Caco-2 (cell line): ENCODE results near the gene AP4E1. TPM values are rescaled to one million over a fixed set of nuclear protein-coding genes. Genes with fewer than 3 reads are reported as not detected.

Experiments used
- BruUV-seq: library from RNA; stranded (reverse); fragments of 400-500 nt; replicated peaks from 2 replicates; lab custom pipeline; 2021; lab: Mats Ljungman, UMichigan
- CTCF ChIA-PET: fragments of 300-600 bp; sonication (Branson Sonifier 250); formaldehyde crosslinking; loops from one replicate; lab custom pipeline; 2022; ENCODE audit warnings: antibody characterized with exemption; lab: Charles Lee
- POLR2A ChIA-PET: fragments of 300-600 bp; sonication (Branson Sonifier 250); formaldehyde crosslinking; loops from one replicate; lab custom pipeline; 2022; ENCODE audit warnings: antibody characterized with exemption; lab: Charles Lee
- DNase-seq, 2 experiments: peaks; one replicate each; pipeline versions ENCODE4 v3.0.0 to v3.0.0-alpha.2; 2020 to 2022
- H3K27me3 ChIP-seq: replicated peaks from 2 replicates; pipeline ENCODE4 v1.6.0; 2011; ENCODE audit warnings: low read length; ENCODE audit not compliant: control insufficient read depth, insufficient read depth
- H3K36me3 ChIP-seq: 2 replicates; pipeline ENCODE4 v1.5.1; 2011; ENCODE audit warnings: low read length; ENCODE audit not compliant: control insufficient read depth, insufficient read depth
- H3K4me1 ChIP-seq: fragments of 250-450 bp; sonication (Bioruptor Pico); 2 replicates; pipeline ENCODE4 v1.5.1; 2020; ENCODE audit warnings: mild to moderate bottlenecking
- H3K4me3 ChIP-seq: 2 replicates; pipeline ENCODE4 v1.5.1; 2011; ENCODE audit warnings: low read depth, mild to moderate bottlenecking, control low read depth, low read length
- H3K9me3 ChIP-seq: fragments of 250-450 bp; sonication (Bioruptor Pico); 2 replicates; pipeline ENCODE4 v1.5.1; 2020; ENCODE audit warnings: mild to moderate bottlenecking, moderate library complexity
- H3K27ac Mint-ChIP-seq: one replicate; pipeline ENCODE4 v1.8.0; 2022; ENCODE audit warnings: mixed read lengths; ENCODE audit not compliant: unreplicated experiment
- H3K27me3 Mint-ChIP-seq: one replicate; pipeline ENCODE4 v1.8.0; 2022; ENCODE audit warnings: mixed read lengths; ENCODE audit not compliant: insufficient read depth, unreplicated experiment
- H3K36me3 Mint-ChIP-seq: one replicate; pipeline ENCODE4 v1.8.0; 2022; ENCODE audit warnings: mild to moderate bottlenecking, mixed read lengths; ENCODE audit not compliant: insufficient read depth, unreplicated experiment
- H3K4me1 Mint-ChIP-seq: one replicate; pipeline ENCODE4 v1.8.0; 2022; ENCODE audit warnings: low read depth, mixed read lengths; ENCODE audit not compliant: unreplicated experiment
- H3K4me3 Mint-ChIP-seq: one replicate; pipeline ENCODE4 v1.8.0; 2022; ENCODE audit warnings: mild to moderate bottlenecking, moderate library complexity, mixed read lengths; ENCODE audit not compliant: unreplicated experiment
- H3K9me3 Mint-ChIP-seq: one replicate; pipeline ENCODE4 v1.8.0; 2022; ENCODE audit warnings: mixed read lengths; ENCODE audit not compliant: unreplicated experiment
- intact Hi-C: fragments of 100-400 bp; cut with micrococcal nuclease; formaldehyde crosslinking; loops from one replicate; pipeline ENCODE4 v1.10.0; 2022; ENCODE audit not compliant: unreplicated experiment
- total RNA-seq: library from RNA; stranded (reverse); gene quantifications from 2 replicates; pipeline ENCODE4 v1.2.3, GENCODE V29; 2022
- TF ChIP-seq, protein P1 (sequence below), 2 experiments: fragments of 200-600 bp in 1 of 2; IDR thresholded peaks; 1 replicate in 1 of 2; 2 replicates in 1 of 2; pipeline versions ENCODE4 v1.5.1 to v1.8.0; 2011 to 2022; ENCODE audit warnings: antibody characterized with exemption in 1 of 2, control low read depth in 1 of 2, inconsistent platforms in 1 of 2, low read depth in 1 of 2, low read length in 1 of 2, mild to moderate bottlenecking in 1 of 2, moderate library complexity in 1 of 2; ENCODE audit not compliant: insufficient read depth in 1 of 2, severe bottlenecking in 1 of 2, unreplicated experiment in 1 of 2

AP4E1 gene
- total RNA-seq, 1 experiment from 2014 or later = 15.9 TPM

- H3K27me3 ChIP-seq = no peaks in the 10 kb centered on the region
- H3K27me3 Mint-ChIP-seq = no peaks in the 10 kb centered on the region
- peaks cover 23% of the 10 kb centered on the region for H3K36me3 Mint-ChIP-seq
- POLR2A ChIA-PET = no interaction called here
- CTCF ChIA-PET = interaction anchor here (0.5 kb wide), 1 partner anchor 232 kb away, joined by 11 read pairs; no protein-coding TSS in a partner anchor
- peaks cover 8% of the 10 kb centered on the region for H3K9me3 Mint-ChIP-seq
- no TSS peak for BruUV-seq
- H3K4me1 ChIP-seq = peaks cover 52% of the 10 kb centered on the region
- H3K36me3 ChIP-seq = no peaks in the 10 kb centered on the region
- peak overlapping the region; percentile 52 for H3K4me3 Mint-ChIP-seq
- TF ChIP-seq, protein P1, sequence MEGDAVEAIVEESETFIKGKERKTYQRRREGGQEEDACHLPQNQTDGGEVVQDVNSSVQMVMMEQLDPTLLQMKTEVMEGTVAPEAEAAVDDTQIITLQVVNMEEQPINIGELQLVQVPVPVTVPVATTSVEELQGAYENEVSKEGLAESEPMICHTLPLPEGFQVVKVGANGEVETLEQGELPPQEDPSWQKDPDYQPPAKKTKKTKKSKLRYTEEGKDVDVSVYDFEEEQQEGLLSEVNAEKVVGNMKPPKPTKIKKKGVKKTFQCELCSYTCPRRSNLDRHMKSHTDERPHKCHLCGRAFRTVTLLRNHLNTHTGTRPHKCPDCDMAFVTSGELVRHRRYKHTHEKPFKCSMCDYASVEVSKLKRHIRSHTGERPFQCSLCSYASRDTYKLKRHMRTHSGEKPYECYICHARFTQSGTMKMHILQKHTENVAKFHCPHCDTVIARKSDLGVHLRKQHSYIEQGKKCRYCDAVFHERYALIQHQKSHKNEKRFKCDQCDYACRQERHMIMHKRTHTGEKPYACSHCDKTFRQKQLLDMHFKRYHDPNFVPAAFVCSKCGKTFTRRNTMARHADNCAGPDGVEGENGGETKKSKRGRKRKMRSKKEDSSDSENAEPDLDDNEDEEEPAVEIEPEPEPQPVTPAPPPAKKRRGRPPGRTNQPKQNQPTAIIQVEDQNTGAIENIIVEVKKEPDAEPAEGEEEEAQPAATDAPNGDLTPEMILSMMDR (IDR thresholded peaks at IDR 0.05; ENCODE audit: insufficient read depth in 1 of 2, low read depth in 1 of 2, low read length in 1 of 2, severe bottlenecking in 1 of 2, unreplicated experiment in 1 of 2) = no peak
- peaks cover 7% of the 10 kb centered on the region for H3K9me3 ChIP-seq
- H3K4me3 ChIP-seq = no peak overlapping the region
- DNase-seq = no peak
- H3K4me1 Mint-ChIP-seq = peaks cover 59% of the 10 kb centered on the region
- H3K27ac Mint-ChIP-seq = peak overlapping the region; percentile 77
- intact Hi-C loops = loop anchor here (2.0 kb wide), 1 partner anchor 190 kb away; the partner anchor contains the start of gene TRPM7
These were observed 32.1 kb upstream of the AP4E1 start for GRCh38 chr15:50876260-50876988.

GRCh38 chr15:50876989-50877360 lies 31.5 kb upstream of the AP4E1 start:
- Histone ChIP-seq H3K4me1 (peaks cover 46% of the 10 kb centered on the region), H3K27me3 (no peaks in the 10 kb centered on the region), H3K9me3 (peaks cover 7% of the 10 kb centered on the region), H3K4me3 (no peak overlapping the region), H3K36me3 (no peaks in the 10 kb centered on the region)
- Mint-ChIP-seq H3K36me3 (peaks cover 23% of the 10 kb centered on the region), H3K4me3 (peak overlapping the region; percentile 52), H3K27me3 (no peaks in the 10 kb centered on the region), H3K9me3 (peaks cover 8% of the 10 kb centered on the region), H3K4me1 (peaks cover 53% of the 10 kb centered on the region), H3K27ac (peak overlapping the region; percentile 77)
- CTCF ChIA-PET = interaction anchor here (0.5 kb wide), 1 partner anchor 232 kb away, joined by 11 read pairs; no protein-coding TSS in a partner anchor
- no TSS peak for BruUV-seq
- peak; percentile 83 to 88 for DNase-seq
- POLR2A ChIA-PET = no interaction called here
- TF ChIP-seq, protein P1 (IDR thresholded peaks at IDR 0.05; ENCODE audit: insufficient read depth in 1 of 2, low read depth in 1 of 2, low read length in 1 of 2, severe bottlenecking in 1 of 2, unreplicated experiment in 1 of 2) = peak; percentile 82 to 91
- intact Hi-C loops = loop anchor here (1.0 to 2.0 kb wide), 2 partner anchors 190 to 202 kb away; partner anchors contain the start of gene TRPM7

DNA sequence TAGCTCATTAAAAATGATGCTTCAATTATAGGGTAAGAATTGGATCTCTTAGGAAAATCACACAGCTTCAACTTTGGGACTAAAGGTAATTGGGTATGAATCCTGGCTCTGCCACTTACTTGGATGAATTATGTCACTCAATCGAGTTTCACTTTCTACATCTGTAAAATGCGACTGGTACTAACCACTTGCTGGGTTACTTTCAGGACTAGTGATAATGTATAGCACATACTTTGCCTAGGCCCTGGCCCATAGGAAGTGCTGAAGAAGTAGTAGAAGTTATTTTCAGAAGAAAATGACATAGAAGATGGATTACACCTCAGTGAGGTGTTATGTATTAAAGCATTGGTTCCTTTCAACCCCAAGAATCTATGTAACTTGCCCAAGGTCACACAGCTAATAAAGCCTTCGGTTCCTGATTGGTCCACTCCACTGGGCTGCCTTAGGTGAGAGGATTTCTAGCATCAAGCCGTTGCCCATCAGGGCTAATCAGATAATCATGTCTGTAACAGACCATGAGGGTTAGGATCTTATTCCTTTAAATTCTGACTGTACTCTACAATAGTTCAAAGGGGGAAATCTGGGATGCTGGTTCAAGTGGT lies 29.4 kb upstream of the AP4E1 start:
- Histone ChIP-seq H3K36me3 (no peaks in the 10 kb centered on the region), H3K9me3 (peaks cover 7% of the 10 kb centered on the region), H3K4me3 (no peak overlapping the region), H3K27me3 (no peaks in the 10 kb centered on the region), H3K4me1 (peaks cover 29% of the 10 kb centered on the region)
- intact Hi-C loops = no loop called here
- TF ChIP-seq, protein P1 (IDR thresholded peaks at IDR 0.05; ENCODE audit: insufficient read depth in 1 of 2, low read depth in 1 of 2, low read length in 1 of 2, severe bottlenecking in 1 of 2, unreplicated experiment in 1 of 2) = no peak
- Mint-ChIP-seq H3K4me3 (no peak overlapping the region), H3K4me1 (peaks cover 40% of the 10 kb centered on the region), H3K36me3 (peaks cover 16% of the 10 kb centered on the region), H3K27ac (no peak overlapping the region), H3K27me3 (no peaks in the 10 kb centered on the region), H3K9me3 (no peaks in the 10 kb centered on the region)
- CTCF ChIA-PET = no interaction called here
- no peak for DNase-seq
- BruUV-seq = no TSS peak
- POLR2A ChIA-PET = no interaction called here
